Endodermal cell (in vitro differentiated cells): ENCODE results near the gene NRXN3. TPM values are rescaled to one million over a fixed set of nuclear protein-coding genes. Genes with fewer than 3 reads are reported as not detected.
A peak's percentile ranks its signal among the peaks of the same experiment; 100 is the strongest.

Experiments
- DNase-seq: peaks from one replicate; pipeline ENCODE4 v3.0.0-alpha.2; 2017
- H3K27ac ChIP-seq: 2 replicates; pipeline ENCODE4 v1.5.1; 2013; ENCODE audit warnings: mild to moderate bottlenecking, low read depth, low read length, moderate library complexity
- H3K27me3 ChIP-seq: 2 replicates; pipeline ENCODE4 v1.6.1; 2013; ENCODE audit warnings: mild to moderate bottlenecking, low read length, moderate library complexity; ENCODE audit not compliant: insufficient read depth, control insufficient read depth, poor library complexity, severe bottlenecking
- H3K36me3 ChIP-seq: 2 replicates; pipeline ENCODE4 v1.7.0; 2013; ENCODE audit warnings: mild to moderate bottlenecking, low read length, moderate library complexity; ENCODE audit not compliant: control insufficient read depth, insufficient read depth
- H3K4me1 ChIP-seq: one replicate; pipeline ENCODE4 v1.7.0; 2013; ENCODE audit warnings: low read length; ENCODE audit not compliant: control insufficient read depth, insufficient read depth
- H3K4me3 ChIP-seq: 2 replicates; pipeline ENCODE4 v1.5.1; 2013; ENCODE audit warnings: mild to moderate bottlenecking, low read length, moderate library complexity
- H3K9ac ChIP-seq: 2 replicates; pipeline ENCODE4 v1.6.1; 2013; ENCODE audit warnings: mild to moderate bottlenecking, low read length, moderate library complexity; ENCODE audit not compliant: poor library complexity, severe bottlenecking; ENCODE audit errors: extremely low read depth
- H3K9me3 ChIP-seq: 2 replicates; pipeline ENCODE4 v1.6.1; 2013; ENCODE audit warnings: mild to moderate bottlenecking, low read length, moderate library complexity; ENCODE audit not compliant: control insufficient read depth
- H3K27ac Mint-ChIP-seq: 2 replicates; pipeline ENCODE4 v1.8.0; 2020; ENCODE audit warnings: mixed read lengths
- H3K27me3 Mint-ChIP-seq: 2 replicates; pipeline ENCODE4 v1.8.0; 2021; ENCODE audit warnings: mild to moderate bottlenecking, mixed read lengths; ENCODE audit not compliant: insufficient read depth
- H3K36me3 Mint-ChIP-seq: 2 replicates; pipeline ENCODE4 v1.8.0; 2020; ENCODE audit warnings: low read depth, mixed read lengths
- H3K4me1 Mint-ChIP-seq: 2 replicates; pipeline ENCODE4 v1.8.0; 2020; ENCODE audit warnings: mixed read lengths
- H3K4me3 Mint-ChIP-seq: 2 replicates; pipeline ENCODE4 v1.8.0; 2020; ENCODE audit warnings: mild to moderate bottlenecking, moderate library complexity, mixed read lengths
- H3K9me3 Mint-ChIP-seq: 2 replicates; pipeline ENCODE4 v1.8.0; 2020; ENCODE audit warnings: mild to moderate bottlenecking, mixed read lengths
- CTCF ChIP-seq: fragments of 200-600 bp; sonication (generic); conservative IDR thresholded peaks from 2 replicates; pipeline ENCODE4 v1.5.0; 2021; ENCODE audit warnings: antibody characterized with exemption, mild to moderate bottlenecking
- WGBS, 2 experiments: methylation state at CpG; one replicate each; pipeline versions ENCODE4 v1.1.5 to v1.1.7; 2013; ENCODE audit warnings: missing lambda C conversion rate in 2 of 2, mixed read lengths in 1 of 2; ENCODE audit not compliant: insufficient coverage in 1 of 2, insufficient read length in 1 of 2; 5-methylcytosine and 5-hydroxymethylcytosine counted together
- total RNA-seq, 2 donors: library from RNA; stranded (reverse); fragmentation: NEBNext Ultra II Directional in 1 of 2; extraction: Animal tissue kit (Norgen Biotek cat#: 25700) in 1 of 2; gene quantifications; 2 replicates in 1 of 2; 3 replicates in 1 of 2; pipeline ENCODE4 v1.2.1, GENCODE V29; 2021

NRXN3 gene
- total RNA-seq, 2 donors from 2014 or later = 20.9 to 21.4 TPM

- TF ChIP-seq CTCF = no peak
- DNase-seq = no peak
- Mint-ChIP-seq H3K36me3 (no peaks in the 10 kb centered on the region), H3K27me3 (peaks cover 13% of the 10 kb centered on the region), H3K9me3 (no peaks in the 10 kb centered on the region), H3K27ac (no peak overlapping the region), H3K4me3 (no peak overlapping the region), H3K4me1 (peaks cover 3% of the 10 kb centered on the region)
- WGBS, 2 experiments = 98 to 100% methylated on average over 2 of the region's 2 CpGs
- H3K9ac ChIP-seq = no peak overlapping the region
- no peak overlapping the region for H3K4me3 ChIP-seq
- no peaks in the 10 kb centered on the region for H3K4me1 ChIP-seq
- H3K9me3 ChIP-seq = no peaks in the 10 kb centered on the region
- peaks cover 12% of the 10 kb centered on the region for H3K27me3 ChIP-seq
- no peaks in the 10 kb centered on the region for H3K36me3 ChIP-seq
- H3K27ac ChIP-seq = no peak overlapping the region
Observed at GRCh38 chr14:79009286-79009685, 839.1 kb downstream of the NRXN3 start.

DNA sequence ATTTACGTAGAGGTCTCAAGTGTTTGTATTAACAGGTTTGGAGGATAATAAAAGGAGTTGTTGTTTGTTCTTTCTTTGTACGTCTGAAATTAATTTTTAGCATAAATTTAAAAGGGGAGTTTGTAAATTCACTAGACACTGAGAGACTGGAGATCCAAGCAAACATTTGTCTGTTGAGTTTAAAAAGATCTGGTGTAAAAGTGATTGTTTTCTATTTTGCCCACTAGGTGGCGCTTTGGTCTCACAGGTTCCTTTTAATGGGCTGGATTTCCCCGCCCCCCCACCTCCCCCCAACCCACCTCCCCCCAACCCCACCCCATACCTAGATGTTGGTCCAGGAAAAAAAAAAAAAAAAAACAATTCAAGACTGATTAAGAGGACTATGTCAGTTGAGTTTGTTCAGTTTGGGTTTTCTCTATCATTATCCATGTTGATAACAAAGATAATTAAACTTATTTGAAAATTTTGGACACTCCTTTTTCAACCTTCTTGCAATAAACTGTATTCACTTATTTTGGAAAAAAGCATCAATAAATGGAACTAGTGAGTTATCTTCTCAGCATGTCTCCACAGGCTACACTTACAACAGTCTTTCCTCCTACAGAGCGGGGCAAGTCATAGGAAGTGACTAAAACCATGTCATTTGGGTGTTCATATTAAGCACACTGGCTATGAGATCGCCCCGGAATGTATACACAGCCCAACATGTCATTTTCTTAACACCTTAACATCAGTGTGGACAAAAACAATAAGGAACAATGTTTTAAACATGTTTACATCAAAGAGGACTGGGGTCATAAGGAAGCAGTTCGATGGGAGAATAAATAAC is 841.1 kb downstream of the NRXN3 start:
- Histone ChIP-seq H3K4me1 (no peaks in the 10 kb centered on the region), H3K9me3 (no peaks in the 10 kb centered on the region), H3K27ac (no peak overlapping the region), H3K27me3 (peaks cover 12% of the 10 kb centered on the region), H3K4me3 (no peak overlapping the region), H3K36me3 (no peaks in the 10 kb centered on the region), H3K9ac (no peak overlapping the region)
- H3K27me3 Mint-ChIP-seq = peaks cover 11% of the 10 kb centered on the region
- no peaks in the 10 kb centered on the region for H3K9me3 Mint-ChIP-seq
- H3K4me3 Mint-ChIP-seq = no peak overlapping the region
- H3K27ac Mint-ChIP-seq = no peak overlapping the region
- DNase-seq = no peak
- 73 to 79% methylated on average over 5 to 6 of the region's 8 CpGs for WGBS, 2 experiments
- peaks cover 3% of the 10 kb centered on the region for H3K4me1 Mint-ChIP-seq
- peak; percentile 75 for TF ChIP-seq CTCF
- no peaks in the 10 kb centered on the region for H3K36me3 Mint-ChIP-seq

GRCh38 chr14:79011920-79012204 is 841.7 kb downstream of the NRXN3 start:
- Histone ChIP-seq H3K4me3 (no peak overlapping the region), H3K36me3 (no peaks in the 10 kb centered on the region), H3K27me3 (peaks cover 12% of the 10 kb centered on the region), H3K4me1 (no peaks in the 10 kb centered on the region), H3K27ac (no peak overlapping the region), H3K9ac (no peak overlapping the region), H3K9me3 (no peaks in the 10 kb centered on the region)
- Mint-ChIP-seq H3K4me3 (no peak overlapping the region), H3K9me3 (no peaks in the 10 kb centered on the region), H3K27me3 (peaks cover 11% of the 10 kb centered on the region), H3K27ac (no peak overlapping the region), H3K36me3 (no peaks in the 10 kb centered on the region), H3K4me1 (peaks cover 3% of the 10 kb centered on the region)
- no peak for TF ChIP-seq CTCF
- DNase-seq = no peak
